GM19452 (cell line): Measurements from ENCODE around the gene PCK1.

ENCODE experiments used
- ATAC-seq: cut with Tn5 transposase; IDR thresholded peaks from one replicate; pipeline ENCODE4 v1.9.1; 2021; ENCODE audit not compliant: unreplicated experiment

Gene PCK1

GRCh38 chr20:57536120-57536708 lies 24.7 kb upstream of the PCK1 start:
- no peak for ATAC-seq

- no peak for ATAC-seq
These were observed 23.9 kb upstream of the PCK1 start for GRCh38 chr20:57536771-57537724.

DNA sequence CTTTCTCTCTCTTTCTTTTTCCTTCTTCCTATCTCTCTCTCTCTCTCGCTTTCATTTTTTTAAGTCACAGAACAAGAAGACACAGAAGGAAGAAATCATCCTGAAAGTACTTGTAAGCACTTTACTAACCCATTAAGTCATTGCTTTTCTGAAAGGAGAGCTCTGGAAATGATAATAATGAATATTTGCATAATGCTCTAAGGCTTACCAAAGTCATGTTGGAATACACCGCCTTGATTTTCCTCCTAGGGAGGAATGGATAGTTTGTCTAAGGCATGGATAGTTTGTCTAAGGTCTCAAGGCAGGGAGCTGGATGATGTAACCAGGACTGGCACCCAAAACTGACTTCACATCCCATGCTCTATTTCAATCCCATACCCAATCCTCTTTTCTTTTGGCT lies 23.1 kb upstream of the PCK1 start:
- ATAC-seq: no peak

GRCh38 chr20:57539889-57540288 lies 21.0 kb upstream of the PCK1 start:
- no peak for ATAC-seq

GRCh38 chr20:57540890-57541580 lies 19.9 kb upstream of the PCK1 start:
- ATAC-seq: no peak

GRCh38 chr20:57543754-57544153 lies 17.2 kb upstream of the PCK1 start:
- ATAC-seq: no peak

GRCh38 chr20:57544838-57545564 lies 15.9 kb upstream of the PCK1 start:
- ATAC-seq: no peak

- no peak for ATAC-seq
These were observed 14.8 kb upstream of the PCK1 start for GRCh38 chr20:57545927-57546662.

DNA sequence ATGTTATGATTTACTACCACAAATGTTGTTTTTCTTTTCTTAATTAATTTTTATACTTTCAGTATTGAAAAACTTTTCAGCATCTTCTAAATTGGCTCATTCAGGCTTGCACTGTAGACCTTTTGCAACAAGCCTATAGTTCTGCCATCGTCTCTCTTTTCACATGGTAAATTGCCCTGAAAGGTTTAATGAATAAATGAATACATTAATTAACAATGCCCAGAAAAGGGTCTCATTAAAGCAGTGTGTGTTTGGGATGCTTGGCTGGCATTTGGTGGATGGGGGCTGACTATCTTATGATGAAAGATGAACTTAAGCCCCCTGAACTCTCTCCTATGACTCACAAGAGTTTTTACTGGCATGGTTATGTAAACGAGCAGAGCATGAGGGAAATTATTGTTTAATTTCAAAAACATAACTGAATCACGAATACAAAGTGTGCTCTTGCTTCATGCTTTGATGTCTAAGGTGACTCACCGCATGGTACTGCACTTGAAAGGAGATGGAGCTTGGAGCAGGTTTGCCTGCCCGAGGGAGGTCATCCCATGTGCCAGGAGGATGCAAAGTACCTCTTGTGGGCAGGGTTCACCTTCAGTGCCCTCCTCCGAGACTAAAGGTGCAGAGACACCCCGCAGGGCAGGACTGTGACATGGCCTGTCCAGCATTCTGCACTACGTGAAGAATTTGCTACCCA lies 13.8 kb upstream of the PCK1 start:
- no peak for ATAC-seq

DNA sequence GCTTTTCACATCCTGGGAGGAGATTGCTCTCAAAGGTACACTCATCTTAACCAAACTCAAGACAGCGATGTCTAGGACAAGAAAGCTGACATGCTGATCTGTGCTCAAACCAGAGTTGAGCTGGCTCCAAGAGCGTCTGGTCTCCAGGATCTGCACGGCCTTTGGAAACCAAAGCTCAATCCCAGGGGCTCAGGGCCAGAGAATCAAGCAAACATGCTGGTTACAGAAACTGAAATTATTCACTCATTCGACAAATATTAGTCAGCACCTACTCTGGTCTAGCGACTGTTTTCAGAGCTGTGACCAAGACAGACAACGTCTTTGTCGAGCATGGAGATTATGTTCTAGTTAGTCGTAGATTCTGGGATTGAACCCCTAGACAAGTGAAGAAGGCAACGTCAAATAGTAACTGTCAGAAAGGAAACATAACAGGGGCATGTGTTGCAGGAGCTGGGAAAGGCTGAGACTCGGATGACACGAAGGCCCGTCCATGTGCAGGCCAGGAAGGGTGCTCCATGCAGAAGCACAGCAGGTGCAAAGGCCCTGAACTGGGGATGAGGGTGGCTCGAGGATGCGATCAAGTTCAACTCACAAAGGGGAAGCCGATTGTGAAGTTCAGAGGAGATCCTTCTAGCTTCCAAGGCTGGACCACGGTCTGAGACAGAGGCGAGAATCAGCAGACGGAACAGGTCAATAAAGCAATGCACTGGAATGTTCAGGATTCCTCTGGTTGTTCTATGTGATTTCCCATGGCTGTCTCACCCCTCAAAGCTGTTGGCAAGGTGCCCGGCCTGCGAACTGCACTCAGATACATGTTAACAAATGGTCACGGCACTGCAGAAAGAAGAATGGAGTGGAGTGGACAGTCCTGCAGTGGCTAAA lies 12.5 kb upstream of the PCK1 start:
- ATAC-seq: no peak

GRCh38 chr20:57552471-57552870 lies 8.4 kb upstream of the PCK1 start:
- ATAC-seq: no peak

- no peak for ATAC-seq
These were observed 7.4 kb upstream of the PCK1 start for GRCh38 chr20:57553376-57554018.

GRCh38 chr20:57555457-57556184 lies 5.3 kb upstream of the PCK1 start:
- ATAC-seq: no peak

DNA sequence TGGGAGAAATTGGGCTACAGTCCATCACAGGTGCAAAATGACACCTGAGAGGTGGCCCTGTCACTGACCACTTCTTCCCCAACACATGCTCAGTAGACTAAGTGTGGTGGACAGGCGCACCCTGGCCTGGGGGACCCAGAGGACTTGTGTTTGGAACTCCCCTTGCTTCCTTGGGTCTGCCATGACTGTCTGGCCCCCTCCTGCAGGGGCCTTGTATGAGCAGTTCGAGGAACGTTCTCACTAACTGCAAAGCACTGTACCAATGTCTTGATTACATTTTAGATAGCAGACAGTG lies 4.0 kb upstream of the PCK1 start:
- ATAC-seq: no peak

GRCh38 chr20:57557926-57558613 lies 2.8 kb upstream of the PCK1 start:
- ATAC-seq: no peak

- ATAC-seq: no peak
These were observed 2.2 kb upstream of the PCK1 start for GRCh38 chr20:57558614-57559288.

- ATAC-seq: no peak
These were observed 1.6 kb upstream of the PCK1 start for GRCh38 chr20:57559289-57559634.
